ENCODE data around the gene KLF5. TPM values are rescaled to one million over a fixed set of nuclear protein-coding genes. Genes with fewer than 3 reads are reported as not detected.

The KLF5 gene
- total and polyA plus RNA-seq, 2 experiments from 2014 or later: 1.5 to 1.8 TPM

DNA sequence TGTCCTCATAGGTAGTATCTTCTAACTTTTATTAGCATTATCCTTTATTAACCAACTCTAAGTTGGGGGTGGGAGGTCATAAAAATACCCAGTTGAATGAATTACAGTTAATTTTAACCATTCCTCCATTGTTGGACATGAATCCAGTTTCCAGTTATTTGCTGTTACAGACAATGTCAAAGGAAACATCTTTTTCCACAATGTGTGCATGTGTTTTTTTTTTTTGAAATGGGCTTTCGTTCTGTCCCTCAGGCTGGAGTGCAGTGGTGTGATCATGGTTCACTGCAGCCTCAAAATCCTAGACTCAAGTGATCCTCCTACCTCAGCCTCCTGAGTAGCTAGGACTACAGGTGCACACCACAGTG, 32.0 kb downstream of the KLF5 start (continued):
- TF ChIP-seq, protein P1, sequence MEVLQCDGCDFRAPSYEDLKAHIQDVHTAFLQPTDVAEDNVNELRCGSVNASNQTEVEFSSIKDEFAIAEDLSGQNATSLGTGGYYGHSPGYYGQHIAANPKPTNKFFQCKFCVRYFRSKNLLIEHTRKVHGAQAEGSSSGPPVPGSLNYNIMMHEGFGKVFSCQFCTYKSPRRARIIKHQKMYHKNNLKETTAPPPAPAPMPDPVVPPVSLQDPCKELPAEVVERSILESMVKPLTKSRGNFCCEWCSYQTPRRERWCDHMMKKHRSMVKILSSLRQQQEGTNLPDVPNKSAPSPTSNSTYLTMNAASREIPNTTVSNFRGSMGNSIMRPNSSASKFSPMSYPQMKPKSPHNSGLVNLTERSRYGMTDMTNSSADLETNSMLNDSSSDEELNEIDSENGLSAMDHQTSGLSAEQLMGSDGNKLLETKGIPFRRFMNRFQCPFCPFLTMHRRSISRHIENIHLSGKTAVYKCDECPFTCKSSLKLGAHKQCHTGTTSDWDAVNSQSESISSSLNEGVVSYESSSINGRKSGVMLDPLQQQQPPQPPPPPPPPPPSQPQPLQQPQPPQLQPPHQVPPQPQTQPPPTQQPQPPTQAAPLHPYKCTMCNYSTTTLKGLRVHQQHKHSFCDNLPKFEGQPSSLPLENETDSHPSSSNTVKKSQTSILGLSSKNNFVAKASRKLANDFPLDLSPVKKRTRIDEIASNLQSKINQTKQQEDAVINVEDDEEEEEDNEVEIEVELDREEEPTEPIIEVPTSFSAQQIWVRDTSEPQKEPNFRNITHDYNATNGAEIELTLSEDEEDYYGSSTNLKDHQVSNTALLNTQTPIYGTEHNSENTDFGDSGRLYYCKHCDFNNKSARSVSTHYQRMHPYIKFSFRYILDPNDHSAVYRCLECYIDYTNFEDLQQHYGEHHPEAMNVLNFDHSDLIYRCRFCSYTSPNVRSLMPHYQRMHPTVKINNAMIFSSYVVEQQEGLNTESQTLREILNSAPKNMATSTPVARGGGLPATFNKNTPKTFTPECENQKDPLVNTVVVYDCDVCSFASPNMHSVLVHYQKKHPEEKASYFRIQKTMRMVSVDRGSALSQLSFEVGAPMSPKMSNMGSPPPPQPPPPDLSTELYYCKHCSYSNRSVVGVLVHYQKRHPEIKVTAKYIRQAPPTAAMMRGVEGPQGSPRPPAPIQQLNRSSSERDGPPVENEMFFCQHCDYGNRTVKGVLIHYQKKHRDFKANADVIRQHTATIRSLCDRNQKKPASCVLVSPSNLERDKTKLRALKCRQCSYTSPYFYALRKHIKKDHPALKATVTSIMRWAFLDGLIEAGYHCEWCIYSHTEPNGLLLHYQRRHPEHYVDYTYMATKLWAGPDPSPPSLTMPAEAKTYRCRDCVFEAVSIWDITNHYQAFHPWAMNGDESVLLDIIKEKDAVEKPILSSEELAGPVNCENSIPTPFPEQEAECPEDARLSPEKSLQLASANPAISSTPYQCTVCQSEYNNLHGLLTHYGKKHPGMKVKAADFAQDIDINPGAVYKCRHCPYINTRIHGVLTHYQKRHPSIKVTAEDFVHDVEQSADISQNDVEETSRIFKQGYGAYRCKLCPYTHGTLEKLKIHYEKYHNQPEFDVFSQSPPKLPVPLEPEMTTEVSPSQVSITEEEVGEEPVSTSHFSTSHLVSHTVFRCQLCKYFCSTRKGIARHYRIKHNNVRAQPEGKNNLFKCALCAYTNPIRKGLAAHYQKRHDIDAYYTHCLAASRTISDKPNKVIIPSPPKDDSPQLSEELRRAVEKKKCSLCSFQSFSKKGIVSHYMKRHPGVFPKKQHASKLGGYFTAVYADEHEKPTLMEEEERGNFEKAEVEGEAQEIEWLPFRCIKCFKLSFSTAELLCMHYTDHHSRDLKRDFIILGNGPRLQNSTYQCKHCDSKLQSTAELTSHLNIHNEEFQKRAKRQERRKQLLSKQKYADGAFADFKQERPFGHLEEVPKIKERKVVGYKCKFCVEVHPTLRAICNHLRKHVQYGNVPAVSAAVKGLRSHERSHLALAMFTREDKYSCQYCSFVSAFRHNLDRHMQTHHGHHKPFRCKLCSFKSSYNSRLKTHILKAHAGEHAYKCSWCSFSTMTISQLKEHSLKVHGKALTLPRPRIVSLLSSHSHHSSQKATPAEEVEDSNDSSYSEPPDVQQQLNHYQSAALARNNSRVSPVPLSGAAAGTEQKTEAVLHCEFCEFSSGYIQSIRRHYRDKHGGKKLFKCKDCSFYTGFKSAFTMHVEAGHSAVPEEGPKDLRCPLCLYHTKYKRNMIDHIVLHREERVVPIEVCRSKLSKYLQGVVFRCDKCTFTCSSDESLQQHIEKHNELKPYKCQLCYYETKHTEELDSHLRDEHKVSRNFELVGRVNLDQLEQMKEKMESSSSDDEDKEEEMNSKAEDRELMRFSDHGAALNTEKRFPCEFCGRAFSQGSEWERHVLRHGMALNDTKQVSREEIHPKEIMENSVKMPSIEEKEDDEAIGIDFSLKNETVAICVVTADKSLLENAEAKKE (CRISPR knock-in tag; IDR thresholded peaks at IDR 0.05): no peak
- TF ChIP-seq, protein P2, sequence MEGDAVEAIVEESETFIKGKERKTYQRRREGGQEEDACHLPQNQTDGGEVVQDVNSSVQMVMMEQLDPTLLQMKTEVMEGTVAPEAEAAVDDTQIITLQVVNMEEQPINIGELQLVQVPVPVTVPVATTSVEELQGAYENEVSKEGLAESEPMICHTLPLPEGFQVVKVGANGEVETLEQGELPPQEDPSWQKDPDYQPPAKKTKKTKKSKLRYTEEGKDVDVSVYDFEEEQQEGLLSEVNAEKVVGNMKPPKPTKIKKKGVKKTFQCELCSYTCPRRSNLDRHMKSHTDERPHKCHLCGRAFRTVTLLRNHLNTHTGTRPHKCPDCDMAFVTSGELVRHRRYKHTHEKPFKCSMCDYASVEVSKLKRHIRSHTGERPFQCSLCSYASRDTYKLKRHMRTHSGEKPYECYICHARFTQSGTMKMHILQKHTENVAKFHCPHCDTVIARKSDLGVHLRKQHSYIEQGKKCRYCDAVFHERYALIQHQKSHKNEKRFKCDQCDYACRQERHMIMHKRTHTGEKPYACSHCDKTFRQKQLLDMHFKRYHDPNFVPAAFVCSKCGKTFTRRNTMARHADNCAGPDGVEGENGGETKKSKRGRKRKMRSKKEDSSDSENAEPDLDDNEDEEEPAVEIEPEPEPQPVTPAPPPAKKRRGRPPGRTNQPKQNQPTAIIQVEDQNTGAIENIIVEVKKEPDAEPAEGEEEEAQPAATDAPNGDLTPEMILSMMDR (conservative IDR thresholded peaks at IDR 0.05; ENCODE audit: low read depth in 2 of 2): no peak
- TF ChIP-seq POLR2AphosphoS5 (IDR thresholded peaks at IDR 0.05; ENCODE audit: low read depth): no peak
- TF ChIP-seq STAT1 (IDR thresholded peaks at IDR 0.05; ENCODE audit: unreplicated experiment): no peak
- TF ChIP-seq ZNF114 (CRISPR knock-in tag; IDR thresholded peaks at IDR 0.05): no peak

DNA sequence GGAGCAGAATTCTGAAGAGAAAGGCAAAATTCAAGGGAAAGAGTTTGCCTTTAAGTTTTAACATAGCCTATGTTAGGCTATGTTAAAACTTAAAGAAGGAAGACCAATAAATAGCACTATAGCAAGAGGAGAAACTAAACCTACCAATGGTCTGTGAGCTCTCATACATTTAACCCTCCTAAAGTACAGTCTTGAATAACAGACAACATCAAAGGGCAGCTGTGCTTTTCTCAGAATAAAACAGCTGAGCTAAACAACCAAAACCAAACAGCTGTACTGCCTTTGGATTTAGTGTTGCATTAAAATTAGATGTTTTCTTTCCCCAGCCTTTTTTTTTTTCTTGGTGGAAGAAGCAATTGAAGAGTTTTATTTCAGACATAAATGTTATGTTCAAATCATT, 34.0 kb downstream of the KLF5 start:
- H2AFZ ChIP-seq: no peak overlapping the region
- H3K27ac ChIP-seq (ENCODE audit: low read depth): no peak overlapping the region
- H4K20me1 ChIP-seq (replicated peaks; ENCODE audit: insufficient read depth): no peaks in the 10 kb centered on the region
- no peak for ATAC-seq
- no peaks in the 10 kb centered on the region for H3K79me2 ChIP-seq (replicated peaks; ENCODE audit: insufficient read depth)
- H3K36me3 ChIP-seq (ENCODE audit: insufficient read depth): no peaks in the 10 kb centered on the region
- no peaks in the 10 kb centered on the region for H3F3A ChIP-seq (replicated peaks; ENCODE audit: low read depth)
- no peaks in the 10 kb centered on the region for H3K27me3 ChIP-seq (ENCODE audit: insufficient read depth)
- Mint-ChIP-seq H3K27ac (no peak overlapping the region), H3K36me3 (ENCODE audit: low read depth) (peaks cover 19% of the 10 kb centered on the region), H3K4me1 (peaks cover 5% of the 10 kb centered on the region; the same call in 1 of the 3 replicates), H3K9me3 (peaks cover 26% of the 10 kb centered on the region), H3K27me3 (ENCODE audit: insufficient read depth, low read depth, poor library complexity) (peaks cover 2% of the 10 kb centered on the region), H3K4me3 (no peak overlapping the region)
- H3K4me2 ChIP-seq: no peak overlapping the region
- no peaks in the 10 kb centered on the region for H3K9me2 ChIP-seq (ENCODE audit: insufficient read depth)
- no peaks in the 10 kb centered on the region for H3K4me1 ChIP-seq (ENCODE audit: insufficient read depth)
- DNase-seq (ENCODE audit: low spot score): no peak
- H3K4me3 ChIP-seq: no peak overlapping the region
- TF ChIP-seq EZH2phosphoT487 (IDR thresholded peaks at IDR 0.05; ENCODE audit: unreplicated experiment): no peak
- no peak for TF ChIP-seq CREB1 (CRISPR knock-in tag; IDR thresholded peaks at IDR 0.05; ENCODE audit: low read depth)
- TF ChIP-seq ZNF114 (CRISPR knock-in tag; IDR thresholded peaks at IDR 0.05): no peak
- TF ChIP-seq POLR2AphosphoS5 (IDR thresholded peaks at IDR 0.05; ENCODE audit: low read depth): no peak
- no peak for TF ChIP-seq NANOG (IDR thresholded peaks at IDR 0.05; ENCODE audit: borderline replicate concordance)
- TF ChIP-seq, protein P1 (CRISPR knock-in tag; IDR thresholded peaks at IDR 0.05): no peak
- no peak for TF ChIP-seq JUNB (IDR thresholded peaks at IDR 0.05; ENCODE audit: unreplicated experiment)
